Endodermal cell (in vitro differentiated cells): ENCODE data around the gene KCNK15. TPM values are rescaled to one million over a fixed set of nuclear protein-coding genes. Genes with fewer than 3 reads are reported as not detected.
A peak's percentile ranks its signal among the peaks of the same experiment; 100 is the strongest.

Source experiments
- DNase-seq: peaks from one replicate; pipeline ENCODE4 v3.0.0-alpha.2; 2017
- H3K27ac ChIP-seq: 2 replicates; pipeline ENCODE4 v1.5.1; 2013; ENCODE audit warnings: mild to moderate bottlenecking, low read depth, low read length, moderate library complexity
- H3K27me3 ChIP-seq: 2 replicates; pipeline ENCODE4 v1.6.1; 2013; ENCODE audit warnings: mild to moderate bottlenecking, low read length, moderate library complexity; ENCODE audit not compliant: insufficient read depth, control insufficient read depth, poor library complexity, severe bottlenecking
- H3K36me3 ChIP-seq: 2 replicates; pipeline ENCODE4 v1.7.0; 2013; ENCODE audit warnings: mild to moderate bottlenecking, low read length, moderate library complexity; ENCODE audit not compliant: control insufficient read depth, insufficient read depth
- H3K4me1 ChIP-seq: one replicate; pipeline ENCODE4 v1.7.0; 2013; ENCODE audit warnings: low read length; ENCODE audit not compliant: control insufficient read depth, insufficient read depth
- H3K4me3 ChIP-seq: 2 replicates; pipeline ENCODE4 v1.5.1; 2013; ENCODE audit warnings: mild to moderate bottlenecking, low read length, moderate library complexity
- H3K9ac ChIP-seq: 2 replicates; pipeline ENCODE4 v1.6.1; 2013; ENCODE audit warnings: mild to moderate bottlenecking, low read length, moderate library complexity; ENCODE audit not compliant: poor library complexity, severe bottlenecking; ENCODE audit errors: extremely low read depth
- H3K9me3 ChIP-seq: 2 replicates; pipeline ENCODE4 v1.6.1; 2013; ENCODE audit warnings: mild to moderate bottlenecking, low read length, moderate library complexity; ENCODE audit not compliant: control insufficient read depth
- H3K27ac Mint-ChIP-seq: 2 replicates; pipeline ENCODE4 v1.8.0; 2020; ENCODE audit warnings: mixed read lengths
- H3K27me3 Mint-ChIP-seq: 2 replicates; pipeline ENCODE4 v1.8.0; 2021; ENCODE audit warnings: mild to moderate bottlenecking, mixed read lengths; ENCODE audit not compliant: insufficient read depth
- H3K36me3 Mint-ChIP-seq: 2 replicates; pipeline ENCODE4 v1.8.0; 2020; ENCODE audit warnings: low read depth, mixed read lengths
- H3K4me1 Mint-ChIP-seq: 2 replicates; pipeline ENCODE4 v1.8.0; 2020; ENCODE audit warnings: mixed read lengths
- H3K4me3 Mint-ChIP-seq: 2 replicates; pipeline ENCODE4 v1.8.0; 2020; ENCODE audit warnings: mild to moderate bottlenecking, moderate library complexity, mixed read lengths
- H3K9me3 Mint-ChIP-seq: 2 replicates; pipeline ENCODE4 v1.8.0; 2020; ENCODE audit warnings: mild to moderate bottlenecking, mixed read lengths
- CTCF ChIP-seq: fragments of 200-600 bp; sonication (generic); conservative IDR thresholded peaks from 2 replicates; pipeline ENCODE4 v1.5.0; 2021; ENCODE audit warnings: antibody characterized with exemption, mild to moderate bottlenecking
- WGBS, 2 experiments: methylation state at CpG; one replicate each; pipeline versions ENCODE4 v1.1.5 to v1.1.7; 2013; ENCODE audit warnings: missing lambda C conversion rate in 2 of 2, mixed read lengths in 1 of 2; ENCODE audit not compliant: insufficient coverage in 1 of 2, insufficient read length in 1 of 2; 5-methylcytosine and 5-hydroxymethylcytosine counted together
- total RNA-seq, 2 donors: library from RNA; stranded (reverse); fragmentation: NEBNext Ultra II Directional in 1 of 2; extraction: Animal tissue kit (Norgen Biotek cat#: 25700) in 1 of 2; gene quantifications; 2 replicates in 1 of 2; 3 replicates in 1 of 2; pipeline ENCODE4 v1.2.1, GENCODE V29; 2021

KCNK15 gene
- total RNA-seq, 2 donors from 2014 or later: 0.15 to 0.22 TPM

DNA sequence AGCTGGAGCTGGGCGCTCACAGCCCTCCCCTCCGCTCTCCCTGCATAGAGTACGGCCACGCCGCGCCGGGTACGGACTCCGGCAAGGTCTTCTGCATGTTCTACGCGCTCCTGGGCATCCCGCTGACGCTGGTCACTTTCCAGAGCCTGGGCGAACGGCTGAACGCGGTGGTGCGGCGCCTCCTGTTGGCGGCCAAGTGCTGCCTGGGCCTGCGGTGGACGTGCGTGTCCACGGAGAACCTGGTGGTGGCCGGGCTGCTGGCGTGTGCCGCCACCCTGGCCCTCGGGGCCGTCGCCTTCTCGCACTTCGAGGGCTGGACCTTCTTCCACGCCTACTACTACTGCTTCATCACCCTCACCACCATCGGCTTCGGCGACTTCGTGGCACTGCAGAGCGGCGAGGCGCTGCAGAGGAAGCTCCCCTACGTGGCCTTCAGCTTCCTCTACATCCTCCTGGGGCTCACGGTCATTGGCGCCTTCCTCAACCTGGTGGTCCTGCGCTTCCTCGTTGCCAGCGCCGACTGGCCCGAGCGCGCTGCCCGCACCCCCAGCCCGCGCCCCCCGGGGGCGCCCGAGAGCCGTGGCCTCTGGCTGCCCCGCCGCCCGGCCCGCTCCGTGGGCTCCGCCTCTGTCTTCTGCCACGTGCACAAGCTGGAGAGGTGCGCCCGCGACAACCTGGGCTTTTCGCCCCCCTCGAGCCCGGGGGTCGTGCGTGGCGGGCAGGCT is 4.6 kb downstream of the KCNK15 start:
- WGBS, 2 experiments: 91 to 92% methylated on average over 57 to 73 of the region's 73 CpGs
- no peaks in the 10 kb centered on the region for H3K36me3 Mint-ChIP-seq
- Histone ChIP-seq H3K4me1 (peaks cover 4% of the 10 kb centered on the region), H3K4me3 (no peak overlapping the region), H3K9ac (no peak overlapping the region), H3K27ac (no peak overlapping the region), H3K27me3 (peaks cover 16% of the 10 kb centered on the region), H3K9me3 (no peaks in the 10 kb centered on the region), H3K36me3 (no peaks in the 10 kb centered on the region)
- peak; percentile 80 for DNase-seq
- no peaks in the 10 kb centered on the region for H3K9me3 Mint-ChIP-seq
- H3K4me3 Mint-ChIP-seq: no peak overlapping the region
- H3K4me1 Mint-ChIP-seq: peaks cover 2% of the 10 kb centered on the region
- H3K27ac Mint-ChIP-seq: no peak overlapping the region
- peaks cover 44% of the 10 kb centered on the region for H3K27me3 Mint-ChIP-seq
- peak; percentile 76 for TF ChIP-seq CTCF

DNA sequence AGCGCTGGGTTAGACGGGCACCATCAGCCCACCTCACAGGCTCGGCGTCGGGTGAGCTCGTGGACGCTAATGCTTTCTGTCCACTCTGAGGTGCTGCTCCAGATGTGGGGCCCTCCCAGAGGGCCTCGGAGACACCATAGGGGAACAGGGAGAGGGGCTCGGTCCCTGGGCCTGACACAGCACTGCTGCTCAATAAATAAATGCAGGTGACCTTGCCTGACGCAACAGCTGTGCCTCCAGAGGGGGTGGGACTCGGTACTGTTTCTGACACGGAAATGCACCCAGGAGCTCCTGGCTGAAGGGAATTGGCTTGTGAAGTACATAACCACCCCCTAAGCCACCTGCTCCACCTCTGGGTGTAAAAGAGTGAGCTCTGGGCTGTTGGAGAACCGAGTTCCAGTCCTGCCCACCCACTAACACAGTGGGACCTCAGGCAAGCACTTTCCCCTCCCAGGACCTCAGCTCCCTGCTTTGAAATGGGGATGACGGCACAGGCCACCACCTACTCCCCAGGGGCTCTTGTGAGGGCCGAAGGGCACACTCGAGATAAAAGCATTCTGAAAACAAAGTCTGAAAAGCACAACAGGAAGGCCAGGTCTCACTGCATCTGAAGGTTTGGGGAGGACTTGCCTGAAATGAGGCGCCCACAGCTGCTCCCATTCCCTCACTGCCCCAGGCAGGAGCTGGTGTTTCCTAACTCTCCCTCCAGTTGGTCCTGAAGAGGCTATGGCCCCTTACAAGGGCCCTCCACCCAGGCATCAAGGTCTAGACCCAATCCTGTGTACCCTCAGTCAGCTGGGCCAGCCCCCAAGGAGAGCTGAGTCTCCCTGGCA is 6.7 kb downstream of the KCNK15 start:
- peaks cover 4% of the 10 kb centered on the region for H3K4me1 ChIP-seq
- WGBS, 2 experiments: 83 to 88% methylated on average over 15 to 17 of the region's 17 CpGs
- H3K27me3 Mint-ChIP-seq: peaks cover 29% of the 10 kb centered on the region
- peaks cover 1% of the 10 kb centered on the region for H3K27me3 ChIP-seq
- no peak overlapping the region for H3K27ac ChIP-seq
- no peak for TF ChIP-seq CTCF
- H3K27ac Mint-ChIP-seq: no peak overlapping the region
- no peak overlapping the region for H3K4me3 Mint-ChIP-seq
- no peaks in the 10 kb centered on the region for H3K36me3 Mint-ChIP-seq
- H3K4me3 ChIP-seq: no peak overlapping the region
- no peaks in the 10 kb centered on the region for H3K9me3 Mint-ChIP-seq
- no peak overlapping the region for H3K9ac ChIP-seq
- H3K9me3 ChIP-seq: no peaks in the 10 kb centered on the region
- H3K4me1 Mint-ChIP-seq: peaks cover 1% of the 10 kb centered on the region
- DNase-seq: no peak
- H3K36me3 ChIP-seq: no peaks in the 10 kb centered on the region

DNA sequence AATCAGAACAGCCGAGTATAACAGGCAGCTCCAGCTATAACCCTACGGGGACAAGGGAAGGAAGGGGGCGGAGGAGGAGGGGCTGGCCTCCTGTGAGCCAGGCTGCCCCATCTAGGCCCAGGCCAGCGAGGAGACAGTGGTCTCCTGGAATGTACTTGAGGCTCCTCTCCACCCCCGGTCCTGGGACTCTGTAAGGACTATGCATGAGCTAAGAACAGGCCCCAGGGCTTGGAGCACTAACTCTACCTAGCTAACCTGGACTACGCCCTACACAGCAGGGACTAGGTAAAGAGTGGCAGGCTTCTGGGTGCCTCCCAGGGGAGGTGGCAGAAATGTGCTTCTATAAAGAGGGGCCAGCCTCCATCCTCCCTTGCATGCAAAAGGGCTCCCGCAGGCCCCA is 8.9 kb downstream of the KCNK15 start:
- Mint-ChIP-seq H3K27me3 (peaks cover 17% of the 10 kb centered on the region), H3K4me3 (no peak overlapping the region), H3K36me3 (no peaks in the 10 kb centered on the region), H3K4me1 (no peaks in the 10 kb centered on the region), H3K27ac (no peak overlapping the region), H3K9me3 (no peaks in the 10 kb centered on the region)
- H3K4me1 ChIP-seq: peaks cover 4% of the 10 kb centered on the region
- DNase-seq: no peak
- H3K9me3 ChIP-seq: no peaks in the 10 kb centered on the region
- H3K27ac ChIP-seq: no peak overlapping the region
- no peak overlapping the region for H3K4me3 ChIP-seq
- H3K9ac ChIP-seq: no peak overlapping the region
- no peaks in the 10 kb centered on the region for H3K36me3 ChIP-seq
- TF ChIP-seq CTCF: no peak
- WGBS, 2 experiments: 73 to 86% methylated on average over 3 to 7 of the region's 7 CpGs
- H3K27me3 ChIP-seq: no peaks in the 10 kb centered on the region
